Measurements from ENCODE around the gene CALML5. TPM values are rescaled to one million over a fixed set of nuclear protein-coding genes. Genes with fewer than 3 reads are reported as not detected.

CALML5 gene
- total RNA-seq, 4 donors from 2014 or later: not detected

- in situ Hi-C loops (cut with MboI; ENCODE audit: low pct_ligation_motif_present in 1 of 4, low pct_unique_long_range_greater_than_20kb in 1 of 4, low sequenced_read_pairs in 3 of 4): no loop called here
- DNase-seq: no peak
- H3K4me3 ChIP-seq: no peak overlapping the region
- intact Hi-C loops (cut with DNase I; ENCODE audit: low total_unique reads): no loop called here
- no peaks in the 10 kb centered on the region for H3K36me3 ChIP-seq
- H3K27me3 ChIP-seq: no peaks in the 10 kb centered on the region
- no peak for TF ChIP-seq POLR2A (IDR thresholded peaks at IDR 0.05)
- TF ChIP-seq EP300 (IDR thresholded peaks at IDR 0.05; ENCODE audit: low read depth): no peak
- no peak for TF ChIP-seq CTCF (IDR thresholded peaks at IDR 0.05)
- TF ChIP-seq POLR2AphosphoS5 (IDR thresholded peaks at IDR 0.05): no peak
- 72% methylated on average over 6 of the region's 6 CpGs; no CpG with 5 or more reads in 1 of the 2 donors for WGBS, 2 donors (ENCODE audit: low coverage in 1 of 2)
- H3K27ac ChIP-seq: peak overlapping the region; percentile 87 to 90 (median 88)
- no peaks in the 10 kb centered on the region for H3K9me3 ChIP-seq
- H3K4me1 ChIP-seq: peaks cover 22 to 35% (median 31%) of the 10 kb centered on the region in 4 donors
Measured at GRCh38 chr10:5467634-5468255, 31.6 kb downstream of the CALML5 start.

- Histone ChIP-seq H3K9me3 (no peaks in the 10 kb centered on the region), H3K4me3 (no peak overlapping the region), H3K36me3 (no peaks in the 10 kb centered on the region), H3K4me1 (peaks cover 22 to 35% (median 31%) of the 10 kb centered on the region in 4 donors), H3K27me3 (no peaks in the 10 kb centered on the region), H3K27ac (peak overlapping the region; percentile 87 to 90 (median 88))
- WGBS, 2 donors (ENCODE audit: low coverage in 1 of 2): 49 to 53% methylated on average over 5 to 8 of the region's 8 CpGs
- DNase-seq: no peak
- intact Hi-C loops (cut with DNase I; ENCODE audit: low total_unique reads): no loop called here
- no peak for TF ChIP-seq CTCF (IDR thresholded peaks at IDR 0.05)
- TF ChIP-seq POLR2A (IDR thresholded peaks at IDR 0.05): no peak
- TF ChIP-seq POLR2AphosphoS5 (IDR thresholded peaks at IDR 0.05): no peak
- TF ChIP-seq EP300 (IDR thresholded peaks at IDR 0.05; ENCODE audit: low read depth): no peak
- in situ Hi-C loops (cut with MboI; ENCODE audit: low pct_ligation_motif_present in 1 of 4, low pct_unique_long_range_greater_than_20kb in 1 of 4, low sequenced_read_pairs in 3 of 4): no loop called here
Measured at GRCh38 chr10:5467207-5467535, 32.2 kb downstream of the CALML5 start.

- H3K4me1 ChIP-seq: peaks cover 22 to 40% (median 34%) of the 10 kb centered on the region in 4 donors
- DNase-seq: peak; percentile 82
- H3K27me3 ChIP-seq: no peaks in the 10 kb centered on the region
- TF ChIP-seq EP300 (IDR thresholded peaks at IDR 0.05; ENCODE audit: low read depth) (no peak), POLR2A (IDR thresholded peaks at IDR 0.05) (peak; percentile 64), CTCF (IDR thresholded peaks at IDR 0.05) (no peak), POLR2AphosphoS5 (IDR thresholded peaks at IDR 0.05) (peak; percentile 15 to 72 (median 70))
- no peaks in the 10 kb centered on the region for H3K36me3 ChIP-seq
- intact Hi-C loops (cut with DNase I; ENCODE audit: low total_unique reads) (no loop called here), in situ Hi-C loops (cut with MboI; ENCODE audit: low pct_ligation_motif_present in 1 of 4, low pct_unique_long_range_greater_than_20kb in 1 of 4, low sequenced_read_pairs in 3 of 4) (no loop called here)
- no peak overlapping the region for H3K4me3 ChIP-seq
- no peaks in the 10 kb centered on the region for H3K9me3 ChIP-seq
- peak overlapping the region; percentile 87 to 90 (median 88) for H3K27ac ChIP-seq
- WGBS, 2 donors (ENCODE audit: low coverage in 1 of 2): 33% methylated on average over 18 of the region's 18 CpGs; no CpG with 5 or more reads in 1 of the 2 donors
Measured at GRCh38 chr10:5466451-5467206, 32.7 kb downstream of the CALML5 start.

- intact Hi-C loops (cut with DNase I; ENCODE audit: low total_unique reads) (no loop called here), in situ Hi-C loops (cut with MboI; ENCODE audit: low pct_ligation_motif_present in 1 of 4, low pct_unique_long_range_greater_than_20kb in 1 of 4, low sequenced_read_pairs in 3 of 4) (no loop called here)
- H3K27ac ChIP-seq: peak overlapping the region; percentile 87 to 90 (median 88)
- DNase-seq: peak; percentile 33
- no peaks in the 10 kb centered on the region for H3K36me3 ChIP-seq
- H3K9me3 ChIP-seq: no peaks in the 10 kb centered on the region
- H3K4me3 ChIP-seq: no peak overlapping the region
- H3K27me3 ChIP-seq: no peaks in the 10 kb centered on the region
- WGBS, 2 donors (ENCODE audit: low coverage in 1 of 2): 22 to 41% methylated on average over 1 to 12 of the region's 12 CpGs
- peaks cover 22 to 40% (median 34%) of the 10 kb centered on the region in 4 donors for H3K4me1 ChIP-seq
- TF ChIP-seq EP300 (IDR thresholded peaks at IDR 0.05; ENCODE audit: low read depth) (no peak), CTCF (IDR thresholded peaks at IDR 0.05) (no peak), POLR2A (IDR thresholded peaks at IDR 0.05) (no peak), POLR2AphosphoS5 (IDR thresholded peaks at IDR 0.05) (no peak)
Measured at GRCh38 chr10:5465976-5466450, 33.4 kb downstream of the CALML5 start.

Data from transverse colon (tissue), 4 donors.